GM18867 (cell line): ENCODE data around the gene APOE.
"Not testable (repeated sequence)": the region's sequence is repeated elsewhere in the genome, so short reads cannot be mapped to it uniquely, and the experiment has no call there.

ENCODE experiments used
- ATAC-seq: cut with Tn5 transposase; IDR thresholded peaks from one replicate; pipeline ENCODE4 v1.9.1; 2021; ENCODE audit warnings: mild to moderate bottlenecking, moderate library complexity; ENCODE audit not compliant: unreplicated experiment

Gene APOE

DNA sequence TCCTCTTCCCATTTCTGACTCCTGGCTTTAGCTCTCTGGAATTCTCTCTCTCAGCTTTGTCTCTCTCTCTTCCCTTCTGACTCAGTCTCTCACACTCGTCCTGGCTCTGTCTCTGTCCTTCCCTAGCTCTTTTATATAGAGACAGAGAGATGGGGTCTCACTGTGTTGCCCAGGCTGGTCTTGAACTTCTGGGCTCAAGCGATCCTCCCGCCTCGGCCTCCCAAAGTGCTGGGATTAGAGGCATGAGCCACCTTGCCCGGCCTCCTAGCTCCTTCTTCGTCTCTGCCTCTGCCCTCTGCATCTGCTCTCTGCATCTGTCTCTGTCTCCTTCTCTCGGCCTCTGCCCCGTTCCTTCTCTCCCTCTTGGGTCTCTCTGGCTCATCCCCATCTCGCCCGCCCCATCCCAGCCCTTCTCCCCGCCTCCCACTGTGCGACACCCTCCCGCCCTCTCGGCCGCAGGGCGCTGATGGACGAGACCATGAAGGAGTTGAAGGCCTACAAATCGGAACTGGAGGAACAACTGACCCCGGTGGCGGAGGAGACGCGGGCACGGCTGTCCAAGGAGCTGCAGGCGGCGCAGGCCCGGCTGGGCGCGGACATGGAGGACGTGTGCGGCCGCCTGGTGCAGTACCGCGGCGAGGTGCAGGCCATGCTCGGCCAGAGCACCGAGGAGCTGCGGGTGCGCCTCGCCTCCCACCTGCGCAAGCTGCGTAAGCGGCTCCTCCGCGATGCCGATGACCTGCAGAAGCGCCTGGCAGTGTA is 2.7 kb downstream of the APOE start:
- no peak for ATAC-seq

DNA sequence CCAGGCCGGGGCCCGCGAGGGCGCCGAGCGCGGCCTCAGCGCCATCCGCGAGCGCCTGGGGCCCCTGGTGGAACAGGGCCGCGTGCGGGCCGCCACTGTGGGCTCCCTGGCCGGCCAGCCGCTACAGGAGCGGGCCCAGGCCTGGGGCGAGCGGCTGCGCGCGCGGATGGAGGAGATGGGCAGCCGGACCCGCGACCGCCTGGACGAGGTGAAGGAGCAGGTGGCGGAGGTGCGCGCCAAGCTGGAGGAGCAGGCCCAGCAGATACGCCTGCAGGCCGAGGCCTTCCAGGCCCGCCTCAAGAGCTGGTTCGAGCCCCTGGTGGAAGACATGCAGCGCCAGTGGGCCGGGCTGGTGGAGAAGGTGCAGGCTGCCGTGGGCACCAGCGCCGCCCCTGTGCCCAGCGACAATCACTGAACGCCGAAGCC is 3.3 kb downstream of the APOE start:
- no peak for ATAC-seq

DNA sequence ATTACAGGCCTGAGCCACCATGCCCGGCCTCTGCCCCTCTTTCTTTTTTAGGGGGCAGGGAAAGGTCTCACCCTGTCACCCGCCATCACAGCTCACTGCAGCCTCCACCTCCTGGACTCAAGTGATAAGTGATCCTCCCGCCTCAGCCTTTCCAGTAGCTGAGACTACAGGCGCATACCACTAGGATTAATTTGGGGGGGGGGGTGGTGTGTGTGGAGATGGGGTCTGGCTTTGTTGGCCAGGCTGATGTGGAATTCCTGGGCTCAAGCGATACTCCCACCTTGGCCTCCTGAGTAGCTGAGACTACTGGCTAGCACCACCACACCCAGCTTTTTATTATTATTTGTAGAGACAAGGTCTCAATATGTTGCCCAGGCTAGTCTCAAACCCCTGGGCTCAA is 4.2 kb downstream of the APOE start:
- no peak for ATAC-seq

DNA sequence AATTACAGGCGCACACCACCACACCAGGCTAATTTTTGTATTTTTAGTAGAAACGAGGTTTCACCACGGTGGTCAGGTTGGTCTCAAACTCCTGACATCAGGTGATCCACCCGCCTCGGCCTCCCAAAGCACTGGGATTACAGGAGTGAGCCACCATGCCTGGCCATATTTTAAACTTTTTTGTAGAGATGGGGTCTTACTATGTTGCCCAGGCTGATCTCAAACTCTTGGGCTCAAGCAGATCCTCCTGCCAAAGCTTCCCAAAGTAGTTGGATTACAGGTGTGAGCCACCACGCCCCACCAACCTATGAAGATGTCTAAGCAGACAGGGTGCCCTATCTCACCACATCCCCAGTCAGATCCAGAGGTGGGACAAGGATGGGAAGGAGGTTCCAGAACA is 6.3 kb downstream of the APOE start:
- not testable (repeated sequence) for ATAC-seq

DNA sequence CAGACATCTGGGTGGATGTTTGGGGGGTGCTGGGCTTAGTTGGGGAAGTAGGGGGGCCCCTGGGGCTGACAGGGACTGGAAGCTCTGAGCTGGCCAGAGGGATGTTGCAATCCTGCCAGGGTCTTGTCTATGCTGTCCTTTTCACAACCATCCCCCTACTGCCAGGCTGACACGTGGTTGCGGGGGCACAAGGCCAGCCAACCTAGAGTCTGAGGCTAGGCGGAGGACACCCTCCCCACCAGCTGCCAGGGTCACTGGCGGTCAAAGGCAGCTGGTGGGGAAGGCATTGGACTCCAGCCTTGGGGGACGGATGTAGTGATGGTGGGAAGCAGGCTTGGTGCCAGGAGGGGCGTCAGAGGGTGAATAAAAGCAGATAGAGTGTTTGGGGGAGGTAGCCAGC is 7.3 kb downstream of the APOE start:
- no peak for ATAC-seq

DNA sequence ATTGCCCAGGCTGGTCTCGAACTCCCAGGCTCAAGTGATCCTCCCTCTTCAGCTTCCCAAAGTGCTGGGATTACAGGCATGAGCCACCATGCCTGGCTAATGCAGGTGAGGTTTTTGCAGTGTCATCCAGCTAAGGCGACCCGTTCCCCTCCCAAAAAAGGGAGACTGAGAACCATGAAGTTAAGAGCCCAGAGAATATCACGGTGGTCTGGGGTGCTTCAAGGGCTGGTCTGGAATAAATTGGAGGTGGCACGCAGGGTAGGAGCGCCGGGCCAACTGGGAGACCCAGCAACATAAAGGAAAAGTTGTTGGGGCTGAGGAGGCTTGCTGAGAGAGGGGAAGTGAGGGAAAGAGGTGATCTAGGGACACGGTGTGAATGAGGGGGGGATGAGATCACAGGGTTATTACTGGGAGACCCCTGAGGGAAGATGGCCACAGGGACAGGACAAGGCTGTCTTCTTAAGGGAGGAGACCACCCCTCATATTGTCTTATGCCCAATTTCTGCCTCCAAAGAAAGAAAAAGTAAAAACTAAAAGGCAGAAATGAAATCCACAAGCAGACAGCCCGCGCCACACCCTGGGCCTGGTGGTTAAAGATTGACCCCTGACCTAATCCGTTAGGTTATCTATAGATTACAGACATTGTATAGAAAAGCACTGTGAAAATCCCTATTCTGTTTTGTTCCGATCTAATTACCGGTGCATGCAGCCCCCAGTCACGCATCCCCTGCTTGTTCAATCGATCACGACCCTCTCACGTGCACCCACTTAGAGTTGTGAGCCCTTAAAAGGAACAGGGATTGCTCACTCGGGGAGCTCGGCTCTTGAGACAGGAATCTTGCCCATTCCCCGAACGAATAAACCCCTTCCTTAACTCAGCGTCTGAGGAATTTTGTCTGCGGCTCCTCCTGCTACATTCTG is 8.2 kb downstream of the APOE start:
- not testable (repeated sequence) for ATAC-seq

DNA sequence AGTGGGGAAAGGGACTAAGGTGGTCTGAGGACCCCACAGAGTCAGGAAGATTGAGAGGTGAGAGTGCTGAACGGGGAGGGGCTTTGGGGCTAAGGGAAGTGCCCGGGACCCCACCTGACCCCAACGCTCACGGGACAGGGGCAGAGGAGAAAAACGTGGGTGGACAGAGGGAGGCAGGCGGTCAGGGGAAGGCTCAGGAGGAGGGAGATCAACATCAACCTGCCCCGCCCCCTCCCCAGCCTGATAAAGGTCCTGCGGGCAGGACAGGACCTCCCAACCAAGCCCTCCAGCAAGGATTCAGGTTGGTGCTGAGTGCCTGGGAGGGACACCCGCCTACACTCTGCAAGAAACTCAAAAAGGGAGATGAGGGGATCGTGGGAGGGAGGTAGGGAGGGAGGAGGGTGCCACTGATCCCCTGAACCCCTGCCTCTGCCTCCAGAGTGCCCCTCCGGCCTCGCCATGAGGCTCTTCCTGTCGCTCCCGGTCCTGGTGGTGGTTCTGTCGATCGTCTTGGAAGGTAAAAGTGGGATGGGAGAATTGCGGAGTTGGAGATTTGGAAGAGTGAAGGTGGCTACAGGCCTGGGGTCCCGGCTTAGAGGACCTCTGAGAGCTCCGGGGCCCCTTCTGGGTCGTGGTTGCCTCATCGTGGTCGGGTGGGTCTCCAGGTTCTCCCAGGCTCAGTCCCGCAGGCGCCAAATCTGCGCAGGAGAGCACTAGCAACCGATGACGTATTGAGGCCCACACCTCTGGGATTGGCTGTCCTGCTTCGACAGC is 9.0 kb downstream of the APOE start, which contains the start of gene APOC1:
APOC1 (plus strand) TSS at position 176 of the 774 bp plus-strand sequence; CDS start at position 460, 284 bp downstream.
- peak; percentile 88 for ATAC-seq

DNA sequence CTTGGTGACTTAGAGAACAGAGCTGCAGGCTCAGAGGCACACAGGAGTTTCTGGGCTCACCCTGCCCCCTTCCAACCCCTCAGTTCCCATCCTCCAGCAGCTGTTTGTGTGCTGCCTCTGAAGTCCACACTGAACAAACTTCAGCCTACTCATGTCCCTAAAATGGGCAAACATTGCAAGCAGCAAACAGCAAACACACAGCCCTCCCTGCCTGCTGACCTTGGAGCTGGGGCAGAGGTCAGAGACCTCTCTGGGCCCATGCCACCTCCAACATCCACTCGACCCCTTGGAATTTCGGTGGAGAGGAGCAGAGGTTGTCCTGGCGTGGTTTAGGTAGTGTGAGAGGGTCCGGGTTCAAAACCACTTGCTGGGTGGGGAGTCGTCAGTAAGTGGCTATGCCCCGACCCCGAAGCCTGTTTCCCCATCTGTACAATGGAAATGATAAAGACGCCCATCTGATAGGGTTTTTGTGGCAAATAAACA is 18.7 kb downstream of the APOE start:
- no peak for ATAC-seq

DNA sequence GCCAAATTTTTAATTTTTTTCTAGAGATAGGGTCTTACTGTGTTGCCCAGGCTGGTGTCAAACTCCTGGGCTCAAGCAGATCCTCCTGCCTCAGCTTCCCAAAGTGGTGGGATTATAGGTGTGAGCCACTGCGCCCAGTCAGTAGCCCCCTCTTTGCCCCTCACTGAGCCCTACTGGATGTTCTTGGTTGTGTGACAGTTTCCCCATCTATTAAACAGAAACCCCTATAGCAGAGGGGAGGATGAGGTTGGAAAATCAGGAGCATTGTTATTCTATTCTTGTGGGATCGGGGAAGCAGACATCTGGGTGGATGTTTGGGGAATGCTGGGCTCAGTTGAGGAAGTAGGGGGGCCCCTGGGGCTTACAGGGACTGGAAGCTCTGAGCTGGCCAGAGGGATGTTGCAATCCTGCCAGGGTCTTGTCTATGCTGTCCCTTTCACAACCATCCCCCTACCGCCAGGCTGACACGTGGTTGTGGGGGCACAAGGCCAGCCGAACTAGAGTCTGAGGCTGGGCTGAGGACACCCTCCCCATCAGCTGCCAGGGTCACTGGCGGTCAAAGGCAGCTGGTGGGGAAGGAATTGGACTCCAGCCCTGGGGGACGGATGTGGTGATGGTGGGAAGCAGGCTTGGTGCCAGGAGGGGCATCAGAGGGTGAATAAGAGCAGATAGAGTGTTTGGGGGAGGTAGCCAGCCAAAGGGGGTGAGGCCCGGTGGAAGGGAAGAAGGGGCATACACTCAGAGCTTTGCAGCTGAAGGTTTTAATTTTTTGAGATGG is 19.7 kb downstream of the APOE start:
- ATAC-seq, result no peak

DNA sequence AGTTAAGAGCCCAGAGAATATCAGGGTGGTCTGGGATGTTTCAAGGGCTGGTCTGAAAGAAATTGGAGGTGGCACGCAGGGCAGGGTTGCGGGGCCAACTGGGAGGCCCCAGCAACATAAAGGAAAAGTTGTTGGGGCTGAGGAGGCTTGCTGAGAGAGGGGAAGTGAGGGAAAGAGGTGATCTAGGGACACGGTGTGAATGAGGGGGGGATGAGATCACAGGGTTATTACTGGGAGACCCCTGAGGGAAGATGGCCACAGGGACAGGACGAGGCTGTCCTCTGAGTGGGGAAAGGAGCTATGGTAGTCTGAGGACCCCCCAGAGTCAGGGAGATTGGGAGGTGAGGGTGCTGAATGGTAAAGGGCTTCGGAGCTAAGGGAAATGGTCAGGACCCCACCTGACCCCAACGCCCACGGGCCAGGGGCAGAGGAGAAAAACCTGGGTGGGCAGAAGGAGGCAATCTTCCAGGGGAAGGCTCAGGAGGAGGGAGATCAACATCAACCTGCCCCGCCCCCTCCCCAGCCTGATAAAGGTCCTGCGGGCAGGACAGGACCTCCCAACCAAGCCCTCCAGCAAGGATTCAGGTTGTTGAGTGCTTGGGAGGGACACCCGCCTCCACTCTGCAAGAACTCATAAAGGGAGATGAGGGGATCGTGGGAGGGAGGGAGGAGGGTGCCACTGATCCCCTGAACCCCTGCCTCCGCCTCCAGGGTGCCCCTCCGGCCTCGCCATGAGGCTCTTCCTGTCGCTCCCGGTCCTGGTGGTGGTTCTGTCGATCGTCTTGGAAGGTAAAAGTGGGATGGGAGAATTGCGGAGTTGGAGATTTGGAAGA is 20.9 kb downstream of the APOE start:
- not testable (repeated sequence) for ATAC-seq

DNA sequence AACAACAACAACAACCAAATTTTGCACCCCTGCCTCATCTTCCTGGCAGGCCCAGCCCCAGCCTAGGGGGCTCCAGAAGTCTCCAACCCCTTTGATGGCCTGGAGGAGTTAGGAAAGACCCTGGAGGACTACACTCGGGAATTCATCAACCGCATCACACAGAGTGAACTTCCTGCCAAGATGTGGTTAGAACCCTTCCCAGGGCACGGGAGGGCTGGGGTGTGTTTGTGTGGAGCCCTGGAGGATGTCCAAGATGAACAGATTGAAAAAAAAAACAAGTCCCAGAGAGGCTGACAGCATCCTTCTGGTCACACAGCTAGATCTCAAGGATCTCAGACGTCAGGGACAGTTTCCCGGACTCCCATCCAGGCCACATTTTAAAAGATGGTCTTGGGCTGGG is 22.1 kb downstream of the APOE start:
- no peak for ATAC-seq

DNA sequence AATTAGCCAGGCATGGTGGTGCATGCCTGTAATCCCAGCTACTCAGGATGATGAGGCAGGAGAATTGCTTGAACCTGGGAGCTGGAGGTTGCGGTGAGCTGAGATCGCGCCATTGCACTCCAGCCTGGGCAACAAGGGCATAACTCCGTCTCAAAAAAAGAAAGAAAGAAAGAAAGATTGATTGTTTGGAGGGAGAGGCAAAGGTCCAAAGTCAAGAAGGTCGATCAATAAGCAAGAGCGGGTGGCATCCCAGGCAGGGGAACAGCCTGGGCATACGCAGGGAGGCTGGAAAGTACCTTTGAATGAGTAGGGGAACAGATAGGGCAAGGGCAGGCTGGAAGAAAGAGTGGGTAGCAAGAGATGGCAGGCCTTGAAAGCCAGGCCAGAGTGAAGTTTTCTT is 24.5 kb downstream of the APOE start:
- ATAC-seq, result no peak

DNA sequence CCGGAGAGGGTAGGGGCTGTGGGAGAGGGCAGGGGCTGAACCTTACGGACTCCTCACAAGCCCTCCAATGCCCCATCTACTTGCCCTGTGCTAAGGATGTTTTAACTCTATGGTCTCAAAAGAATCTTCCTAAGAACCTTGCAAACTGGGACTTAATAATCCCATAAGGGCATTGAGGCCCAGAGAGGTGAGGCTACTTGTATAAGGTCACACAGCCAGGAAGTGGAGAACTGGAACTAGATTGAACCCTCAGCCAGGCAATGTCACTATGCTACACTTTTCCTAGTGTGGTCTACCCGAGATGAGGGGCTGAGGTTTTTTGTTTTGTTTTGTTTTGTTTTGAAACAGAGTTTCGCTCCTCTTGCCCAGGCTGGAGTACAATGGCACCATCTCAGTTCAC is 25.9 kb downstream of the APOE start:
- no peak for ATAC-seq

DNA sequence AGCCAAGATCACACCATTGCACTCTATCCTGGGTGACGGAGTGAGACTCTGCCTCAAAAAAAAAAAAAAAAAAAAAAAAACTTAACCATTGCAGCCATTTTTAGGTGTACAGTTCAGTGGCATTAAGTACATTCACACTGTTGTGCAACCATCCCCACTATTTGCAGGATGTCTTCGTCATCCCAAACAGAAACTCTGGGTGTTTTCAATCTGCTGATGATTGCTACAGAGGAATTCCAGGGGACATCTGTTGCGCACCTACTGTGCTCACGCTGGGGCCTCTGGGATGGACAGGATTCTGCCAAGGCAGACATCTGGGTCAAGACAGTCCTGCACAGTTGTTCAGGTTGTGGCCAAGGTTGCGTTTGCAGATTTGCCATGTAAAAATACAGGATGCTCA is 34.1 kb downstream of the APOE start:
- ATAC-seq, result no peak

DNA sequence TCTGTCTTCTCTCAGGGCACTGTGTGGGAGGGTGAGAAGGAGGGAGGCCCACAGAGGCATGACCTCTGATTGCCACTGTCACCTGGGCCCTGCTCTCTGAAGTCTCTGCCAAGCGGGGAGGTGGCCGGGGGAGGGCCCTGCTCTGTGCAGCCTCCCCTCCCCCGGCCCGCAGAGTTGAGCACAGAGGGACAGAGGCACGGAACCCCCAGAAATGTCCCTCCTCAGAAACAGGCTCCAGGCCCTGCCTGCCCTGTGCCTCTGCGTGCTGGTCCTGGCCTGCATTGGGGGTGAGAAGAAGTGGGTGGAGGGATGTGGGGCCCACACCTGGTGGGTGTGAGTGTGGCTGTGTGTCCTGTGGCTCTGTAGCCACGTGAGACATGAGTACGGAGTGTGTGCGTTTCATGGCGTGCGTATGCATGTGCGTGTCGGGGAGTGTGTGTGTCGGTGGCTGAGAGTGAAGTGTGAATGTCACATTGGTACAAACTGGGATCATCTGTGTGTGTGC is 36.5 kb downstream of the APOE start, which contains the start of gene APOC4:
APOC4 (plus strand) TSS at position 171 of the 505 bp plus-strand sequence; CDS start at position 212, 41 bp downstream.
- ATAC-seq, result no peak

DNA sequence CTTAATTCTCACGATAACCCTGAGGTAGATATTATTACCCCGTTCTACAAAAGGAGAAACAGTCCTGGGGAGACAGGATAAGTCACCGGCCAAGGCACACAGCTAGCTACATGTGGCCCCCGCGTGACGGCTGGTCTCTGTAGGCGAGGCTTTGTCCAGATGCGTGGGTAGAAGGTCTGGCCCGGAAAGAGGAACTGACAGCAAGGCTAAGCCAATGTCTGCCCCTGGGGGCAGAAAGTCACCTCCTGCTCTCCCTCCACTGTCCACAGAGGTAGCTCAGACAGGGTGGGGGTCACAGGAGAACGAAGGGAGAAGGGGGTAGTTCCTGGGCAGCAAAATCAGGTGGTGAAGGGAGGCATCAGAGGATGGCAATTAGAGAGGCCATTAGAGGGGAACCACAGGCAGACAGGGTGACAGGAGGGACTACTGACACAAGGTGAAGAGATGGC is 38.2 kb downstream of the APOE start:
- peak; percentile 74 for ATAC-seq

DNA sequence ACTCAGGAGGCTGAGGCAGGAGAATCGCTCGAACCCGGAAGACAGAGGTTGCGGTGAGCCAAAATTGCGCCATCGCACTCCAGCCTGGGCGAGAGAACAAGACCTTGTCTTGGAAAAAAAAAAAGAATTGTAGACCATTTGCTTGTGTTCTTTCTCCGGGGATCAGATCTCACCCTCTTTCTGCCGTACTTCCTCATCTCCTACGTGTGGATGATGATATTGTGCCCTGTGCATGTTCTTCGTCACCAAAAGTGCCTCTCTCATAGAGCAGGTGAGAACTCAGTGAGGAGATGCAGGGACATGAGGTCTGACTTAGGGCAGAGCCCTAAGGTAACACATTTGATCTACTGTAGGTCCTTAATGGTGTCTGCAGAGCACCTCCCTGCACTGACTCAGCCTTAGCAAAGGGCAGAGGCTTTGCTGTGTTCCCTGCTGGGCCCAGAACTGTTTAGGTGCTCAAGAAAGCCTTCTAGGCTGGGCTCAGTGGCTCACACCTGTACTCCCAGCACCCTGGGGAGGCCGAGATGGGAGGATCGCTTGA is 41.5 kb downstream of the APOE start:
- no peak for ATAC-seq

DNA sequence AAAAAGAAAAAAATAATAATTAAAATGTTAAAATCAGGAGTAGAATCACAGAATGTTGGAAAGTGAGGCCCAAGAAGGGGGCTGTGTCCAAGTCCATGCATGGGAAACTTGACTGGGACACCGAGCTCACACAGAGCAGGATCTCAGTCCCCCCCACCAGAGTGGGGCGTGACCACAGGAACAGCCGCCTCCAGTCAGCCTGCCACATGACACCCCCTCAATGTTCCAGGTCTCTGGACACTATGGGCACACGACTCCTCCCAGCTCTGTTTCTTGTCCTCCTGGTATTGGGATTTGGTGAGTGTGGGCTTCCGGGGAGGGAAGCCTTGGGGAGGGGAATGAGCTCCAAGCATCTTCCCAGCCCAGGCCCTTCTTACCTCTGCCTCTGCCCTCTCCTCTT is 42.6 kb downstream of the APOE start:
- ATAC-seq, result no peak
